Measurements from ENCODE around the gene PIM3.
A peak's percentile ranks its signal among the peaks of the same experiment; 100 is the strongest.

PIM3 gene

GRCh38 chr22:49917974-49918910, 42.3 kb upstream of the PIM3 start, which contains the start of the genes ALG12 and CRELD2:
ALG12 (minus strand) TSS chr22:49918438; CDS start chr22:49913765, 4,673 bp downstream.
CRELD2 (plus strand) TSS chr22:49918634; CDS start chr22:49918770, 136 bp downstream.
- no peak for TF ChIP-seq CTCF (IDR thresholded peaks at IDR 0.05)
- TF ChIP-seq ZFX (IDR thresholded peaks at IDR 0.05; ENCODE audit: borderline replicate concordance), result no peak
- peak within 1 kb of the TSS; percentile 95 for H3K27ac ChIP-seq

GRCh38 chr22:49918911-49919881, 41.4 kb upstream of the PIM3 start:
- TF ChIP-seq ZFX (IDR thresholded peaks at IDR 0.05; ENCODE audit: borderline replicate concordance) (no peak), CTCF (IDR thresholded peaks at IDR 0.05) (no peak)

GRCh38 chr22:49920859-49921258, 39.7 kb upstream of the PIM3 start:
- TF ChIP-seq ZFX (IDR thresholded peaks at IDR 0.05; ENCODE audit: borderline replicate concordance), result no peak
- TF ChIP-seq CTCF (IDR thresholded peaks at IDR 0.05), result no peak
- H3K27ac ChIP-seq, result no peak overlapping the region

More at GRCh38 chr22:49918911-49919881, 41.4 kb upstream of the PIM3 start:
- H3K27ac ChIP-seq, result peak overlapping the region; percentile 95

GRCh38 chr22:49921508-49922278, 38.9 kb upstream of the PIM3 start:
- no peak for TF ChIP-seq CTCF (IDR thresholded peaks at IDR 0.05)
- no peak for TF ChIP-seq ZFX (IDR thresholded peaks at IDR 0.05; ENCODE audit: borderline replicate concordance)
- H3K27ac ChIP-seq, result peak overlapping the region; percentile 8; the same call in 1 of the 2 replicates

GRCh38 chr22:49922484-49922883, 38.1 kb upstream of the PIM3 start:
- H3K27ac ChIP-seq, result no peak overlapping the region
- TF ChIP-seq CTCF (IDR thresholded peaks at IDR 0.05), result no peak
- no peak for TF ChIP-seq ZFX (IDR thresholded peaks at IDR 0.05; ENCODE audit: borderline replicate concordance)

GRCh38 chr22:49922926-49923325, 37.6 kb upstream of the PIM3 start:
- no peak for TF ChIP-seq CTCF (IDR thresholded peaks at IDR 0.05)
- no peak for TF ChIP-seq ZFX (IDR thresholded peaks at IDR 0.05; ENCODE audit: borderline replicate concordance)
- H3K27ac ChIP-seq, result no peak overlapping the region
